ENCODE data around the gene ACAP1. TPM values are rescaled to one million over a fixed set of nuclear protein-coding genes. Genes with fewer than 3 reads are reported as not detected.

Gene ACAP1
- total and polyA plus RNA-seq, 4 donors, result 1.1 to 7.4 (median 4.7) TPM

- WGBS, result 95% methylated on average over 7 of the region's 7 CpGs
- no peak for DNase-seq (ENCODE audit: low spot score)
- Histone ChIP-seq H3K27ac (ENCODE audit: low read depth in 1 of 2, low read length in 2 of 2) (no peak overlapping the region), H3K4me1 (ENCODE audit: control insufficient read depth in 4 of 4, insufficient read depth in 4 of 4, low read length in 3 of 4) (peaks cover 14 to 59% (median 42%) of the 10 kb centered on the region in 4 donors), H3K4me3 (ENCODE audit: low read depth in 1 of 3, low read length in 3 of 3) (no peak overlapping the region), H3K9ac (ENCODE audit: low read depth in 1 of 2, low read length in 2 of 2) (no peak overlapping the region), H3K27me3 (ENCODE audit: control insufficient read depth in 4 of 4, insufficient read depth in 4 of 4, low read length in 3 of 4) (no peaks in the 10 kb centered on the region), H3K36me3 (ENCODE audit: control insufficient read depth in 4 of 4, insufficient read depth in 3 of 4, low read depth in 1 of 4, low read length in 3 of 4) (peaks cover 17 to 53% (median 43%) of the 10 kb centered on the region in 4 donors), H3K9me3 (ENCODE audit: control insufficient read depth in 4 of 4, low read length in 3 of 4) (no peaks in the 10 kb centered on the region)
- TF ChIP-seq EGR1 (IDR thresholded peaks at IDR 0.05; ENCODE audit: low read depth in 2 of 2) (no peak), RXRA (IDR thresholded peaks at IDR 0.05) (no peak), TAF1 (conservative IDR thresholded peaks at IDR 0.05) (no peak), ATF3 (IDR thresholded peaks at IDR 0.05) (no peak), NR2F2 (IDR thresholded peaks at IDR 0.05) (no peak), CTCF (IDR thresholded peaks at IDR 0.05; ENCODE audit: low read depth, low read length, missing input control) (no peak), ZBTB33 (IDR thresholded peaks at IDR 0.05) (no peak), RAD21 (IDR thresholded peaks at IDR 0.05) (no peak), REST (IDR thresholded peaks at IDR 0.05) (no peak)
Measured at GRCh38 chr17:7313088-7313889, 23.0 kb upstream of the ACAP1 start.

GRCh38 chr17:7313890-7314718 lies 22.2 kb upstream of the ACAP1 start:
- DNase-seq (ENCODE audit: low spot score), result no peak
- no peaks in the 10 kb centered on the region for H3K9me3 ChIP-seq (ENCODE audit: control insufficient read depth in 4 of 4, low read length in 3 of 4)
- peak overlapping the region; percentile 78 to 84 for H3K27ac ChIP-seq (ENCODE audit: low read depth in 1 of 2, low read length in 2 of 2)
- 55% methylated on average over 9 of the region's 9 CpGs for WGBS
- H3K27me3 ChIP-seq (ENCODE audit: control insufficient read depth in 4 of 4, insufficient read depth in 4 of 4, low read length in 3 of 4), result no peaks in the 10 kb centered on the region
- H3K4me1 ChIP-seq (ENCODE audit: control insufficient read depth in 4 of 4, insufficient read depth in 4 of 4, low read length in 3 of 4), result peaks cover 12 to 54% (median 37%) of the 10 kb centered on the region in 4 donors
- H3K4me3 ChIP-seq (ENCODE audit: low read depth in 1 of 3, low read length in 3 of 3), result peak overlapping the region; percentile 66 to 88 (median 76)
- H3K9ac ChIP-seq (ENCODE audit: low read depth in 1 of 2, low read length in 2 of 2), result peak overlapping the region in 1 of 2 donors; percentile 68
- H3K36me3 ChIP-seq (ENCODE audit: control insufficient read depth in 4 of 4, insufficient read depth in 3 of 4, low read depth in 1 of 4, low read length in 3 of 4), result peaks cover 24 to 61% (median 49%) of the 10 kb centered on the region in 4 donors
- TF ChIP-seq SP1 (IDR thresholded peaks at IDR 0.05), result no peak
- TF ChIP-seq MAX (IDR thresholded peaks at IDR 0.05), result no peak
- no peak for TF ChIP-seq FOXA1 (IDR thresholded peaks at IDR 0.05)
- no peak for TF ChIP-seq RAD21 (IDR thresholded peaks at IDR 0.05)
- TF ChIP-seq RXRA (IDR thresholded peaks at IDR 0.05), result no peak
- no peak for TF ChIP-seq GABPA (IDR thresholded peaks at IDR 0.05 in 1 of 2, conservative IDR thresholded peaks at IDR 0.05 in 1 of 2)
- no peak for TF ChIP-seq CTCF (IDR thresholded peaks at IDR 0.05; ENCODE audit: low read depth, low read length, missing input control)
- no peak for TF ChIP-seq ZBTB33 (IDR thresholded peaks at IDR 0.05)
- no peak for TF ChIP-seq TAF1 (conservative IDR thresholded peaks at IDR 0.05)
- TF ChIP-seq HNF4G (IDR thresholded peaks at IDR 0.05), result no peak
- TF ChIP-seq ATF3 (IDR thresholded peaks at IDR 0.05), result no peak
- no peak for TF ChIP-seq YY1 (IDR thresholded peaks at IDR 0.05)
